ENCODE data around the gene RO60.

DNA sequence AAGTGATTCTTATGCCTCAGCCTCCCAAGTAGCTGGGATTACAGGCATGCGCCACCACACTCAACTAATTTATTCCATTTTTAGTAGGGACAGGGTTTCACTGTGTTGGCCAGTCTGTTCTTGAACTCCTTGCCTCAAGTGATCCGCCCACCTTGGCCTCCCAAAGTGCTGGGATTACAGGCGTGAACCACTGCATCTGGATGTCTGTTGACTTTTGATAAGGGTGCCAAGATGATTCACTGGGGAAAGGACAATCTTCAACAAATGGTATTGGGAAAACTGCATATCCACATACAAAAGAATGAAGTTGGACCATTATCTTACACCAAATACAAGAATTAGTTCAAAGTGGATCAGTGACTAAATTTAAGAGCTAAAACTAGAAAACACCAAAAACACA lies 19.8 kb downstream of the RO60 start:
- TF ChIP-seq, protein P1, sequence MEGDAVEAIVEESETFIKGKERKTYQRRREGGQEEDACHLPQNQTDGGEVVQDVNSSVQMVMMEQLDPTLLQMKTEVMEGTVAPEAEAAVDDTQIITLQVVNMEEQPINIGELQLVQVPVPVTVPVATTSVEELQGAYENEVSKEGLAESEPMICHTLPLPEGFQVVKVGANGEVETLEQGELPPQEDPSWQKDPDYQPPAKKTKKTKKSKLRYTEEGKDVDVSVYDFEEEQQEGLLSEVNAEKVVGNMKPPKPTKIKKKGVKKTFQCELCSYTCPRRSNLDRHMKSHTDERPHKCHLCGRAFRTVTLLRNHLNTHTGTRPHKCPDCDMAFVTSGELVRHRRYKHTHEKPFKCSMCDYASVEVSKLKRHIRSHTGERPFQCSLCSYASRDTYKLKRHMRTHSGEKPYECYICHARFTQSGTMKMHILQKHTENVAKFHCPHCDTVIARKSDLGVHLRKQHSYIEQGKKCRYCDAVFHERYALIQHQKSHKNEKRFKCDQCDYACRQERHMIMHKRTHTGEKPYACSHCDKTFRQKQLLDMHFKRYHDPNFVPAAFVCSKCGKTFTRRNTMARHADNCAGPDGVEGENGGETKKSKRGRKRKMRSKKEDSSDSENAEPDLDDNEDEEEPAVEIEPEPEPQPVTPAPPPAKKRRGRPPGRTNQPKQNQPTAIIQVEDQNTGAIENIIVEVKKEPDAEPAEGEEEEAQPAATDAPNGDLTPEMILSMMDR (IDR thresholded peaks at IDR 0.05) = no peak
- TF ChIP-seq EZH2phosphoT487 (IDR thresholded peaks at IDR 0.05) (no peak), EZH2 (IDR thresholded peaks at IDR 0.05) (no peak)
